Keratinocyte (primary cell): ENCODE results near the gene PABPN1. TPM values are rescaled to one million over a fixed set of nuclear protein-coding genes. Genes with fewer than 3 reads are reported as not detected.

Source experiments
- DNase-seq: peaks from one replicate; pipeline ENCODE4 v3.0.0-alpha.2; 2011; ENCODE audit warnings: low read depth, missing footprints, low spot score
- FAIRE-seq: peaks from 2 replicates; lab custom pipeline; 2011; peaks lifted over from hg19 to GRCh38; lab: Jason Lieb, UNC
- H2AFZ ChIP-seq: 2 replicates; pipeline ENCODE4 v1.6.0; 2012; ENCODE audit warnings: low read length, control low read depth, inconsistent platforms; ENCODE audit not compliant: control insufficient read depth
- H3K27ac ChIP-seq: 2 replicates; pipeline ENCODE4 v1.5.1; 2011; ENCODE audit warnings: low read length; ENCODE audit not compliant: control insufficient read depth, insufficient read depth
- H3K27me3 ChIP-seq: 3 replicates; pipeline ENCODE4 v1.6.0; 2011; ENCODE audit warnings: low read length; ENCODE audit not compliant: control insufficient read depth, insufficient read depth; ENCODE audit errors: extremely low read depth
- H3K36me3 ChIP-seq, 2 experiments: 2 replicates in 1 of 2; 3 replicates in 1 of 2; pipeline ENCODE4 v1.5.1; 2011; ENCODE audit warnings: low read length in 2 of 2, mild to moderate bottlenecking in 1 of 2; ENCODE audit not compliant: control insufficient read depth in 2 of 2, insufficient read depth in 2 of 2; ENCODE audit errors: extremely low read depth in 1 of 2
- H3K4me1 ChIP-seq: 3 replicates; pipeline ENCODE4 v1.5.1; 2011; ENCODE audit warnings: low read length; ENCODE audit not compliant: control insufficient read depth, insufficient read depth; ENCODE audit errors: extremely low read depth
- H3K4me2 ChIP-seq: 3 replicates; pipeline ENCODE4 v1.6.0; 2011; ENCODE audit warnings: low read depth, low read length; ENCODE audit not compliant: control insufficient read depth, insufficient read depth; ENCODE audit errors: extremely low read depth
- H3K4me3 ChIP-seq, 3 experiments: fragments of 200-600 bp in 1 of 3; sonication (generic) in 1 of 3; 2 replicates in 2 of 3; 3 replicates in 1 of 3; pipeline ENCODE4 v1.5.1; 2011 to 2016; ENCODE audit warnings: low read length in 3 of 3, mild to moderate bottlenecking in 3 of 3, control low read depth in 2 of 3, inconsistent platforms in 1 of 3, low read depth in 1 of 3, mixed read lengths in 1 of 3, mixed run types in 1 of 3, moderate library complexity in 1 of 3; ENCODE audit not compliant: control insufficient read depth in 2 of 3, insufficient read depth in 2 of 3; ENCODE audit errors: extremely low read depth in 1 of 3
- H3K79me2 ChIP-seq: 2 replicates; pipeline ENCODE4 v1.6.0; 2012; ENCODE audit warnings: low read length; ENCODE audit not compliant: control insufficient read depth, insufficient read depth
- H3K9ac ChIP-seq: 3 replicates; pipeline ENCODE4 v1.6.0; 2011; ENCODE audit warnings: low read length; ENCODE audit not compliant: control insufficient read depth, insufficient read depth; ENCODE audit errors: extremely low read depth
- H3K9me1 ChIP-seq: 3 replicates; pipeline ENCODE4 v1.6.0; 2011; ENCODE audit warnings: low read length; ENCODE audit not compliant: control insufficient read depth, insufficient read depth; ENCODE audit errors: extremely low read depth
- H3K9me3 ChIP-seq: 2 replicates; pipeline ENCODE4 v1.5.1; 2012; ENCODE audit warnings: low read depth, low read length; ENCODE audit not compliant: control insufficient read depth
- H4K20me1 ChIP-seq: 3 replicates; pipeline ENCODE4 v1.6.0; 2011; ENCODE audit warnings: low read length; ENCODE audit not compliant: control insufficient read depth, insufficient read depth; ENCODE audit errors: extremely low read depth
- EZH2 ChIP-seq: IDR thresholded peaks from one replicate; pipeline ENCODE4 v1.6.1; 2012; ENCODE audit warnings: inconsistent platforms, mild to moderate bottlenecking, low read length, moderate library complexity
- dilution Hi-C: fragments of 300-500 bp; cut with MboI; formaldehyde crosslinking; loops from one replicate; pipeline ENCODE4 v1.7.0; 2020; ENCODE audit warnings: low sequenced_read_pairs; ENCODE audit not compliant: extremely low pct_ligation_motif_present
- polyA plus RNA-seq, 5 experiments: library from polyadenylated mRNA; depleted of rRNA in 3 of 5; stranded (reverse) in 3 of 5; stranded (forward) in 1 of 5; unstranded in 1 of 5; fragments of >200 nt; gene quantifications; 1 replicate in 1 of 5; 2 replicates in 3 of 5; 3 replicates in 1 of 5; pipeline versions ENCODE4 v1.2.1 to v1.2.3, GENCODE V29; 2011 to 2012; ENCODE audit warnings: missing spikeins in 2 of 5, low read depth in 1 of 5, low replicate concordance in 1 of 5
- TF ChIP-seq, protein P1 (sequence below), 3 experiments: IDR thresholded peaks in 1 of 3; conservative IDR thresholded peaks in 1 of 3; optimal IDR thresholded peaks in 1 of 3; 2 replicates in 2 of 3; 3 replicates in 1 of 3; pipeline versions ENCODE3 to v1.5.1; 2011; ENCODE audit warnings: low read length in 3 of 3, mild to moderate bottlenecking in 3 of 3, moderate library complexity in 2 of 3, control low read depth in 1 of 3, inconsistent platforms in 1 of 3; ENCODE audit not compliant: insufficient read depth in 2 of 3; ENCODE audit errors: extremely low read depth in 1 of 3

Gene PABPN1
- polyA plus RNA-seq, 1 donor (not counting 4 experiments of a cell fraction or from before 2014, with no cell fraction given): 185 TPM

DNA sequence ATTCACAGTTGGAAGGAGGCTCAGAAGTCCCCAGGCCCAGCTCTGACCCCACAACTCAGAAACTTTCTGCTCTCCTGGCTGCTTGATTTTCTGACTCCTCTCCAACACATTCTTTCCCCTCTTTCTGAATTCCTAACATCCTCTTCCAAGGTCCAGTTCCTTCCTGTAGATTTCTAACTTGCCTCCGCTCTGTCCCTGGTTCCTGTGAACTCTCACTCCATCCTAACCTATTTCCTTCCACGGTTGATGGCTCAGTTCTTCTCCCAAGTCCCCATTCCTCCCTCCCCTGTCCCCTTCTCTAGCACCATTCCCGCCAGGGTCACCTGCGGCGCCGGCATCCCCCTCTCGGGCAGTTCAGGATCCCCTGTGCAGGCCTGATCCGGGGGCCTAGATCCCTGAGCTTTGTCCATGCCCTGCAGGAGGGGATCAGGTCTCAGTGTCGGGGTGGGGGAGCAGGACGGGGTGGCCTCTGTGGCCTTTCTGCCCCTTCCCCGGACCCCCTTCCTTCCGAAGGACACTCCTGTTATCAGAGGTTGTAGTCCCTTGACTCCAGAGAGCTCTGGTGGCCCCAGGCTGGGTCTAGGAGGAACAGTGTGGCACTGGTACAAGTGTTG, 37.4 kb downstream of the PABPN1 start:
- dilution Hi-C loops: no loop called here

GRCh38 chr14:23359167-23359626, 37.9 kb downstream of the PABPN1 start:
- dilution Hi-C loops: no loop called here
- peaks cover 0 to 2% of the 10 kb centered on the region in 2 experiments for H3K36me3 ChIP-seq
- no peaks in the 10 kb centered on the region for H4K20me1 ChIP-seq
- H3K9me3 ChIP-seq: no peaks in the 10 kb centered on the region
- no peak for FAIRE-seq
- no peak overlapping the region for H3K4me2 ChIP-seq
- TF ChIP-seq EZH2: no peak
- TF ChIP-seq, protein P1, sequence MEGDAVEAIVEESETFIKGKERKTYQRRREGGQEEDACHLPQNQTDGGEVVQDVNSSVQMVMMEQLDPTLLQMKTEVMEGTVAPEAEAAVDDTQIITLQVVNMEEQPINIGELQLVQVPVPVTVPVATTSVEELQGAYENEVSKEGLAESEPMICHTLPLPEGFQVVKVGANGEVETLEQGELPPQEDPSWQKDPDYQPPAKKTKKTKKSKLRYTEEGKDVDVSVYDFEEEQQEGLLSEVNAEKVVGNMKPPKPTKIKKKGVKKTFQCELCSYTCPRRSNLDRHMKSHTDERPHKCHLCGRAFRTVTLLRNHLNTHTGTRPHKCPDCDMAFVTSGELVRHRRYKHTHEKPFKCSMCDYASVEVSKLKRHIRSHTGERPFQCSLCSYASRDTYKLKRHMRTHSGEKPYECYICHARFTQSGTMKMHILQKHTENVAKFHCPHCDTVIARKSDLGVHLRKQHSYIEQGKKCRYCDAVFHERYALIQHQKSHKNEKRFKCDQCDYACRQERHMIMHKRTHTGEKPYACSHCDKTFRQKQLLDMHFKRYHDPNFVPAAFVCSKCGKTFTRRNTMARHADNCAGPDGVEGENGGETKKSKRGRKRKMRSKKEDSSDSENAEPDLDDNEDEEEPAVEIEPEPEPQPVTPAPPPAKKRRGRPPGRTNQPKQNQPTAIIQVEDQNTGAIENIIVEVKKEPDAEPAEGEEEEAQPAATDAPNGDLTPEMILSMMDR (optimal IDR thresholded peaks at IDR 0.05 in 1 of 3, IDR thresholded peaks at IDR 0.05 in 1 of 3, conservative IDR thresholded peaks at IDR 0.05 in 1 of 3; ENCODE audit: extremely low read depth in 1 of 3, insufficient read depth in 2 of 3, low read length in 3 of 3): no peak
- H3K27ac ChIP-seq: no peak overlapping the region
- H2AFZ ChIP-seq: no peak overlapping the region
- no peaks in the 10 kb centered on the region for H3K27me3 ChIP-seq
- no peak overlapping the region for H3K9ac ChIP-seq
- H3K79me2 ChIP-seq: no peaks in the 10 kb centered on the region
- no peaks in the 10 kb centered on the region for H3K9me1 ChIP-seq
- H3K4me3 ChIP-seq: no peak overlapping the region
- H3K4me1 ChIP-seq: no peaks in the 10 kb centered on the region
- DNase-seq: no peak

More for the DNA sequence above, 37.4 kb downstream of the PABPN1 start:
- Histone ChIP-seq H3K36me3 (peaks cover 0 to 2% of the 10 kb centered on the region in 2 experiments), H3K27ac (no peak overlapping the region), H3K27me3 (peaks cover under 1% of the 10 kb centered on the region), H3K4me3 (no peak overlapping the region), H3K4me2 (no peak overlapping the region), H4K20me1 (no peaks in the 10 kb centered on the region), H3K9me1 (no peaks in the 10 kb centered on the region), H2AFZ (no peak overlapping the region), H3K4me1 (no peaks in the 10 kb centered on the region), H3K9me3 (no peaks in the 10 kb centered on the region), H3K79me2 (no peaks in the 10 kb centered on the region), H3K9ac (no peak overlapping the region)
- no peak for FAIRE-seq
- DNase-seq: no peak
- TF ChIP-seq EZH2: no peak
- TF ChIP-seq, protein P1 (optimal IDR thresholded peaks at IDR 0.05 in 1 of 3, IDR thresholded peaks at IDR 0.05 in 1 of 3, conservative IDR thresholded peaks at IDR 0.05 in 1 of 3; ENCODE audit: extremely low read depth in 1 of 3, insufficient read depth in 2 of 3, low read length in 3 of 3): no peak
